ENCODE data around the gene KIAA0513. TPM values are rescaled to one million over a fixed set of nuclear protein-coding genes. Genes with fewer than 3 reads are reported as not detected.

Gene KIAA0513
- total RNA-seq, 1 experiment from 2014 or later: 7.8 TPM

- TF ChIP-seq AFF4 (CRISPR knock-in tag; IDR thresholded peaks at IDR 0.05; ENCODE audit: borderline replicate concordance) (no peak), JAZF1 (CRISPR knock-in tag; IDR thresholded peaks at IDR 0.05) (no peak), ARID4B (CRISPR knock-in tag; IDR thresholded peaks at IDR 0.05; ENCODE audit: borderline replicate concordance) (no peak), ERG (CRISPR knock-in tag; IDR thresholded peaks at IDR 0.05) (no peak), ESRRA (CRISPR knock-in tag; IDR thresholded peaks at IDR 0.05; ENCODE audit: borderline replicate concordance) (no peak), E2F1 (CRISPR knock-in tag; IDR thresholded peaks at IDR 0.05) (no peak), ZSCAN18 (CRISPR knock-in tag; IDR thresholded peaks at IDR 0.05) (no peak)
These were observed 74.5 kb downstream of the KIAA0513 start (continued) for GRCh38 chr16:85101956-85102630.

- Mint-ChIP-seq H3K9me3 (no peaks in the 10 kb centered on the region), H3K27me3 (ENCODE audit: low read depth) (no peaks in the 10 kb centered on the region; the same call in 1 of the 2 replicates), H3K4me3 (no peak overlapping the region), H3K4me1 (no peaks in the 10 kb centered on the region), H3K36me3 (no peaks in the 10 kb centered on the region), H3K27ac (peak overlapping the region; percentile 38; the same call in 1 of the 2 replicates)
- ChIA-PET CTCF (interaction anchor here (0.6 to 4.8 kb wide), 8 partner anchors 11 to 228 kb away, joined by 3 to 42 read pairs (median 6); no protein-coding TSS in a partner anchor), POLR2A (interaction anchor here (0.7 kb wide), 1 partner anchor 703 kb away, joined by 3 read pairs; no protein-coding TSS in a partner anchor)
- ATAC-seq (no peak), DNase-seq (ENCODE audit: low spot score) (no peak)
- no peak for TF ChIP-seq RORB (CRISPR knock-in tag; IDR thresholded peaks at IDR 0.05)
- no peak for TF ChIP-seq ATF1 (CRISPR knock-in tag; IDR thresholded peaks at IDR 0.05)
- TF ChIP-seq ZNF512 (CRISPR knock-in tag; IDR thresholded peaks at IDR 0.05; ENCODE audit: borderline replicate concordance): no peak
- TF ChIP-seq NFYB (CRISPR knock-in tag; conservative IDR thresholded peaks at IDR 0.05; ENCODE audit: low read depth): no peak
- TF ChIP-seq ERG (CRISPR knock-in tag; IDR thresholded peaks at IDR 0.05): no peak
- TF ChIP-seq AR (CRISPR knock-in tag; IDR thresholded peaks at IDR 0.05): no peak
- TF ChIP-seq ZNF121 (CRISPR knock-in tag; IDR thresholded peaks at IDR 0.05): no peak
These were observed 75.8 kb downstream of the KIAA0513 start for GRCh38 chr16:85103114-85104079.

Measured in WTC11 (cell line).